NCI-H524 (cell line): ENCODE measurements around the gene EEF1A2.
A peak's percentile ranks its signal among the peaks of the same experiment; 100 is the strongest.

Source experiments
- DNase-seq, 2 experiments: peaks; one replicate each; lab custom pipeline; 2025; lab: John Stamatoyannopoulos, UW

EEF1A2 gene

DNA sequence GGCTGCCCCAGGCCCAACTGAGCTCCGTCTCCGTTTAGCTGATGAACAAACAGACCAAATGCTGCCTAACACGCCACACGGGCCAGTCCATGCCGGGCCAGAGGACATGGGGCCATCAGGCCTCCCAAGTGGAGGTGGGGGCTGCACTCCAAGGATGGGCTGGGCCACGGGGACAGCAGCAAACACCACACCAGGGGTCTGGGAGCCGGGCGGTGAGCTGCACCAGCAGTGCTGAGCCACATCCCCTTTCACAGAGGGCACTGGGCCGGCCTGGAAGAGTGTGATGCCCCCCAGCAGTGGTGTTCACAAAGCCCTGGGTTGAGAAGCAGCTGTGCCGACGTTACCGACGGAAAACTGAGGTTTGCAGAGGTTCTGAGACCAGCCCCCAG lies 29.2 kb downstream of the EEF1A2 start:
- no peak for DNase-seq

DNA sequence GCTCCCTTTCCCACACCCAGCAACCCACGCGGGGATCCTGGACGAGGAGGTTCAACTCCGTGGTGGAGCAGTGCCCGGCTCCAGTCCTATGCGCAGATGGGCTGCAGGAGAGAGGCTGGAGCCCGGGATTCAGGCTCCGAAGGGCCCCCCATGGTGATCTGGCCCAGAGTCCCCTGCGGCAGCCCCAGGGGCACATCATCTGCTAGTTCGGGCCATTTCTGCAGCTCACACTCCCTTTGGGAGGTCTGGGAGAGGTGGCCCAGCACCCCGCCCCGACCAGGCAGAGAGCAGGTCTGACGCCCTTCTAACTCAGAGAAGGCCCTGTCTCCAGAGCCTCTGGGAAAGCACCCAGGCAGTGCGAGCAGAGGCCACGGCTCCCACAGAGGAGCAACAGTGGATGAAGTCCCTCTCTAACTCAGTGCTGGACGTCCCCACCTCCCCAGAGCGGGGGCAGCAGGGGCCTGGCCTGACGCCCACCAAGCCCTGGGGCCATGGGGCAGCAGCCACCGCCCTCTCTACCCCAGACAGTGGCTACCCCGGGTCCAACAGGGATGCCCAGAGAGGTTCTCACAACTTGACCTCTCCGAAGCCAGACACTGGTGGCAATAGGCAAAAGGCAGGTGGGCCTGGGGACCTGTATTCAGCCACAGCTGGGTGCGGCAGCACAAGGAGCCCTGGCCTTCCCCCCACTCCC lies 29.7 kb downstream of the EEF1A2 start:
- DNase-seq, result no peak

DNA sequence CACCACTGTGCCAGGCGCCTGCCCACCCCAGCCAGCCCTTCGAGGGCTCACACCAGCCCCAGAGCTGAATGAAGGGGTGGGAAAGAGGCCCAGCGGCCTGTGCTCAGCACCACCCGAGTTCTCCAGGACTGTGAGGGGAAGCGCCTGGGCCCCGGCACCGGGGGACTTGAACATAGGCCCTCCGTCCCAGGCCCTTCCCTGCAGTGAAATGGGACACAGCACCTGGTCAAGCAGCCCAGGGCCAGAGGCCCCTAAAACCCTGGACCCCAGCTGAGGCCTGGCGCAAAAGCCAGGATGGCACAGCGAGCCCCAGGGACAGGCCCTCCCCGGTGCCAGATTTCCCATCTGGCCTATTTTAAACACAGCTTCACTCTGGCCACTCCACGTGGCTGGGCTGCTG lies 30.5 kb downstream of the EEF1A2 start:
- peak in 1 of 2 experiments; percentile 29 for DNase-seq

DNA sequence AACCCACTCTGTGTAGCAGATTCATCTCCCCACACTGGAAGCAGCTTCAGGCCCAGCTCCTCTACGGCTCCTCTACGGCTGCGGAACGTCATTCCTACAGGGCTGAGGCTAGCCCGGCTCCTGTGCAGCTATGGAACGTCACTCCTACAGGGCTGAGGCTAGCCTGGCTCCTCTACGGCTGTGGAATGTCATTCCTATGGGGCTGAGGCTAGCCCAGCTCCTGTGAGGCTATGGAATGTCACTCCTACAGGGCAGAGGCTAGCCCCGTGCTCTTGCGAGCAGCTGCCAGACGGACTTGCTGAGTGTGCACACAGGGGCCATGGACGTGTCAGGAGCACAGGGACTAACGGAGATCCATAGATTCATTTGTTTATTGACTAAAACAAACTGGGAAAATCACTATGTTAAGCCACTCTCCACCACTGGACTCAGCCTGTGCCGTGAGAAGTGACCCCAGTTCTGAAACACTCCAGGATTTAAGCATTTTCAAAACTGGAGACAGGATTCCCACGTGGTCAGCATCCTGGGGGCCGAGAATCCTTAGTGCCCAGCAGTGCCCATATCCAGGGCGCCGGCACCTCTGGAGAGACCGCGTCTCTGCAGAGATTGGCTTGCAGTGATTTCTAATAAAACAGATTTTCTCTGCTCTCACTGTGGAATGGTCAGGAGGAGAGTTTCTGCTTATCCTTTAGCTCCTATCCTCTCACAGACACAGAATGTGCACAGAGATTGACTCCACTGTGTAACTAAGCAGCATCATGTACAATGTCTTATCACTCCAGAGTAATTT lies 31.4 kb downstream of the EEF1A2 start:
- no peak for DNase-seq

DNA sequence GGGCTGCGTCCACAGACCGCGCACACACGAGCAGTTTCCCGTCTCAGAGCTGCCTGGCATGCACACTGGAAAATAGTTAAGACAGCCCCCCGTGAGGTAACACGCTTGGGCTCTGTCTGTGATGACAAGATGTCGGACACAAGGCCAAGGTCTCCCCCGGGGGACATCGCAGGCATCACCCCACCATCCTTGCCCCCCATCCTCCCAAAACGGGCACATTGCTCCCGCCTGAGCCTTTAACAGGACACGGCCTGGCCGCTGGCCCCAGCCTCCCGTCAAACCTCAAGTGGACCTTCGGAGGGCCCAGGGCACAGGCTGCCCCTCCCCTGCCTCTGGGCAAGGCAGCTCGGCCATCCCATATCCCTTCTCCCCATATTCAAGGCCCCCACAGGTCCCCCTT lies 32.0 kb downstream of the EEF1A2 start:
- no peak for DNase-seq

DNA sequence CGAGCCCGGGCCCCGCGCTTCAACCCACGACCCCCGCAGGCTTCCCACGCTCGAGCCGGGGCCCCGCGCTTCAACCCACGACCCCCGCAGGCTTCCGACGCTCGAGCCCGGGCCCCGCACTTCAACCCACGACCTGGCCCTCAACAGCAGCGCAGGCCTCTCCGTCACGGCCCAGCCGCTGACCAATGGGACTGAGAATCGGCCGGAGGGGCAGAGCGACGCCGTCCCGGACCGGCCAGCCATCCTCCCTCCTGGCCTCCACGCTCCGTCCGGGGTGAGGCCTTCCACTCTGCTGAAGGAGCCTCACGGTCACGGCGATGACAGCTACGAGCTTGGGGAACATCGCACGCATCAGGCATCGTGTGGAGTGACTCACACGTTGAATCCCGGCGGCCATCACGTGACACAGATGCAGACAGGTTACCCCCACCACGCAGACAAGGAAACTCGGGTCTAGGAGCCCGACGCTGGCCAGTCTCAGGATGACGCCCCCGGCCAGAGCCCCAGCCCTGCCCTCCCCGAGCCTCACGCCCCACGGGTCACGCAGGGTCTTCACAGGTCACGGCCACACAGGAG lies 32.5 kb downstream of the EEF1A2 start:
- no peak for DNase-seq

DNA sequence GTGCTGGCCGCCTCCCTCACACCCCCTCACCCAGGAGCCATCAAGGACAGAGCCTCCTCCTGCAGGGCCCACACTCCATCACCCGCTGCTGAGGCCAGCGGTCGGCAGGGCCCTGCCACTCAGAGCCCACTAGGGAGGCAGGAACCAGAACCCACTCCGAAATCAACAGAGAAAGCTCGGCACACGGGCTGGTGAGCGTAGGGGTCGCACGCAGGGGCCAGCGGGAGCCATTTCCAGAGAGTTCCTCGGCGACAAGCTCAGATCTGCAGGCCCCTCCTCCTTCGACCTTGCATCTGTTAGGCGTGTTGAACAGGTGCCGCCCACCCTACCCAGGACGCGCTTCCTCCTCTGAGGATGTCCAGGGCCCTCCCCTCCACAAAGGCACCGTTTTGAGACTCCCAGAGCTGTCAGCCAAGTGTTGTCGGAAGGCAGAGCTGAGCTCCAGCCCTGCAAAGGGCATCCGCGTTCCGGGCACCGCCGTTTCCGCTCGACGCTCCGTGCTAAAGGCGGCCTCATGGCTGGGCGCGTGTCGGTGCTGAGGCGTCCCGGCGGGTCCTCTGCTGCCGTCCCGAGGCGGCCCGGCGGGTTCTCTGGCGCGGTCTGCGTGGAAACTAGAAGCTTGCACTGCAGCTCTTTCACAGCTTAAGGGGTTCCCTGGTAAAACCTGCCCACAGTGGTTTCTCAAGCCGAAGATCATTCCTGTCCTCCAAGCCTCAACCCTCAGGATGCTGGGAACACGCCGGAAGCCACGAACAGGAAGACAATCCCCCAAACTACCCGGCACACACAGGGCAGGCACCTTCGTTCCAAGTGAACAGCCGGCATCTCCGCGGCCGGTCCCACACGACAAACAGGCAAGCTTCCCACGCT lies 33.3 kb downstream of the EEF1A2 start:
- DNase-seq, result no peak

DNA sequence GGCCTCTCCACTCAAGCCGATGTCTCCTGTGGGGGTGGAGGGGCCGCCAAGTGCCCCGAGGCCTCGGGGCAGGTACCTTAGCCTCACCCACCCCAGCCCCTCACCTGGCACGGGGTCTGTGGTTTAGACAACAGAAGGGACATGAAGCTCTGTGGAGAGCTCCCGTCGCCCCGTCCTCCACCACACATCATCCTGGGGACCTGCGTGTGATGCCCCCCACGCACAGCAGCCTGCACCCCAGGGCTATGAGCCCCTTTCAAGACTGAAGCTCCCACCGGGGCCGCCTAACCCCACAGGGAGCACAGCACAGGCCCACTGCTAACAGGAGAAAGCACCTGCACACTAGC lies 34.6 kb downstream of the EEF1A2 start:
- no peak for DNase-seq

DNA sequence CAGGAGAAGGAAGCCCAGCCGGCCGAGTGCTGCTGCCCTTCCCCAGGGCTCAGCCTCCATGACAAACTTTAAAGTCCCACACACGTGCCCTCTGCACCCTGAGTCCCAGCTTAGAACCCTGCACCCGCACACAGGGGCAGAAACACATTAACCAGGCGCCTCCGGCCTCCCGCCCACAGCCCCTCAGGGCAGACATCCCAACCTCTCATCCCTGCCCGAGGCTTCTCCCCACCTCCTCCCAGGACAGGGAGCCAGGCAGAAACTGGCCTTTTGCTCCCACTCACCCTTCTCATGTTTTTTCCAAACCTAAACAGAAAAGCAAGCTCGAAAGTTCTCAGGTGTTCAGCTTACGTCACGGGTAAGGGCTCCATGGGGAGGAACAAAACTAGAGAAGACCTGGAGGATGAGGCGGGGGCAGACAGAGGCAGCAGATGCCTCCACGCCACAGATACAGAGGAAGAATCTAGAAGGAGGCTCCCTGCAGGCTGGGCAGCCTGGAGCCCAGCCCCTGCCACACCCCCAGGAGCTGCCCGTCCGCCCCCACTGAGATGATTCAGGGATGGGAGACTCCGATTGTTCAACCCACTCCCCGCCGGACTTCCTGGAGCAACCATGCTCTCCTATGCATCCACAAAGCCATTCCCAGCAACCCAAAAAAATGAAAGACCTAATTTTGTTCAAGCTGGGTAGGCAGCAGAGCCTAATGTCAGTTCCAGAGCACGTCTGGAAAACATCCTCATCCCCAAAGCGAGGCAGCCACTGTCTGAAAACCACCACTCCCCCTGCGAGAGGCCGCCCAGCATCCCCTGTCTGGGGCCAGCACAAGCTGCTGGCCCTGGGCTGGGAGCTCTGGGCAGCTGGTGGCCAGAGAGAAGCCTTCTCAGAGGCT lies 35.2 kb downstream of the EEF1A2 start:
- DNase-seq, result no peak

DNA sequence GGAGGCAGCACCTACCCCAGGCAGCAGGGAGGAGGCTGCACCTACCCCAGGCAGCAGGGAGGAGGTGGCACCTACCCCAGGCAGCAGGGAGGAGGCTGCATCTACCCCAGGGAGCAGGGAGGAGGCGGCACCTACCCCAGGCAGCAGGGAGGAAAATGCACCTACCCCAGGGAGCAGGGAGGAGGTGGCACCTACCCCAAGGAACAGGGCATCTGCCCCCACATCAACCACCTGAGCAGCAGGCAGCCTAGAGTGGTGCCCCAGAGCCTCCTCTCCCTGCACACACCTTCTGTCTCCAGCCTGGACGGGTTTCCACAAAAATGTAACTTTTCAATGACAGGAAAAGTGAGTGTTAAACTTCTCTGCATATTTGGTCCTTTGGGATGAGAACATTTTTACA lies 36.6 kb downstream of the EEF1A2 start:
- DNase-seq, result no peak

DNA sequence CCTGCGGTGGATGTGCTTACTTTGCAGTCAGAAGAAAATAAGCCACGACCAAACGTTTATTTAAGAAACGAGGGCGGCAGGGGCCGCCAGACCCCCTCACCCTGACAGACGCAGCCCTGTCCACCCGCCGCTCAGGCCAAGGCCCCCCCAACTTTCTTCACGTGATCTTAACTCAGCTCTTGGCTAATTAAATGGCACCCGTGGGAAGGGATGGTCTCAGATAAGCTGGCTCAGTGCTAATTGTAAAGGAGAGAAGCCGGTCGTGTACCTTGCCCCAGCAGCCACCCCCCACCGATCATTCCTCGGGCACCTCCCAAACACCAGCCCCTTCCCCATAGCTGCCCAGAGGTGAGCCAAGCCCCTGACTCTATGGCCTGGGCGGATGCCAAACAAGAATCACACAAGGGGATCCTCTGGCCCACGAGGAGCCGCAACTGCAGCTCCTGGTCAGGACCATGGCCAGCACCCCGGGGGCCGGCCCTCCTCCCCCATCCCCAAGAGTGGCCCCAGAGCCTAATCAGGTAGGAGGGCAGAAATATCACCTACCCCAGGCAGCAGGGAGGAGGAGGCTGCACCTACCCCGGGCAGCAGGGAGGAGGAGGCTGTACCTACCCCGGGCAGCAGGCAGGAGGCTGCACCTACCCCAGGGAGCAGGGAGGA lies 37.6 kb downstream of the EEF1A2 start:
- DNase-seq, result no peak

DNA sequence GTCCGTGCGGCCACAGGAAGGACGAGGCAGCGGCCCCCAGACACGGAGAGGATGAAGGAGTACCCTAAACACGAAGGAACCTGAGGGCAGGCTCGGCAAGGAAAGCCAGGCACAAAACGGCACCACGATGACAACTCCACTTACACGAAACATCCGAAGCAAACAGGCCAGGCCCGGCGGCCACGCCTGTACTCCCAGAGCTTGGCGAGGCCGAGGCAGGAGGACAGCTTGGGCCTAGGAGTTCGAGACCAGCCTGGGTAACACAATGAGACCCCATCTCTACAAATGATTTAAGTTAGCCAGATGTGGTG lies 39.9 kb downstream of the EEF1A2 start:
- no peak for DNase-seq

DNA sequence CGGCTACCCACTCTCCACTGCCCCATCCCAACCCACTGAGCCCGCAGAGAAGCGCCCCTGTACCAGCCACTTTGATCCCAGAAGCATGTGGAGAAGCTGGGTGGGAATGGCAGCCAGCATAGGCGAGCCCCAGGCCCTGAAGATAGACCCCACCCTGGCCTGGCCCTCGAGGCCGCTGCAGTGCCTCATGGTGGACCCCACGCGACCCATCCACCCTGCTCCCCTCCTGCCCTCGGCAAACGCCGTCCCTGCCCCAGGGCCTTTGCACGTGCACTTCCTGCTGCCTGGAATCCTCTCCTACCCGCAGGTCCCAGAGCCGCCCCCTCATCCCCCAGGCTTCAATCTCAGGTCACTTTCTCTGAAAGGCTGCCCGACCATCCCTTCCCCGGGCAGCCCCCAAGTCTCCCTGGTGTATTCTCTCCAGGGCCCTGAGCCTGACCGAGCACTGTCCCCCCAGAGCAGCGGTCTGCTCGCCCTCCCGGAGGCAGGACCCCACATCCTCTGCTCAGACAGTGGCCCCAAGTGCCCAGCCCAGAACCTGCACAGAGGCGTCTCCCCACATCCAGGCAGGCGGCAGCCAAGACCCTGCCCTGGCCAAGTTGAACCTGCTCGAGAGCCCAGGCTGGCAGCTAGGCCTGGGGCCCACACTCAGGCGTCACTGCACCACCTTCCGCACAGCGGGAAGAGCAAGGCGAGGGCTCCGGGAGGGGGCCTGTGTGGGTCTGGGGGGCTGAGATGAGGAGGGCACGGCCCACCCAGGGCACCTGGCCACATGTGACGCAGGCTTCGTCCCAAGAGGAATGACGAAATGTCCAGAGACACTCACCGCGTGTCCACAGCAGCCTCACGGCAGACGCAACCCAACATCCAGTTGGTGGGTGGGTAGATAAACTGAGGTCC lies 40.5 kb downstream of the EEF1A2 start:
- no peak for DNase-seq

DNA sequence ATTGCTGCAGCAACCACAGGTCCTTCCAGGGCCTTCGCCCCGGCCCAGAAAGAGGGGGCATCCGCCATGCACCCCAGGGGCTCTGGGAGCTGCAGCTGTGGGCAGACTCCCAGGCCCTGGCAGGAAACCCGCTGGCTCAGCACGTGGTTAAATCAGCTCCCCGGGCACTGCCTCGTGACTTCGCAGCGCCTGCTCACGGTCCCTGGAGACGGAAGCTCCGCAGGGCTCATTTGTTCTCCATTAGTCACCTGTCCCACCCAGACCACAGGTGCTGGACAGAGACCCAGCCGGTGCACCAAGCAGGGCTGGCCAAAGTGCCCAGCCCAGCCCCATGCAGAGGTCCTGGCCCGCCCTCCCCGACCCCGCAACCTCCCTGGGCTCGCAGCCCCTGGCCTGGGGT lies 41.1 kb downstream of the EEF1A2 start:
- DNase-seq, result peak in 1 of 2 experiments; percentile 27

DNA sequence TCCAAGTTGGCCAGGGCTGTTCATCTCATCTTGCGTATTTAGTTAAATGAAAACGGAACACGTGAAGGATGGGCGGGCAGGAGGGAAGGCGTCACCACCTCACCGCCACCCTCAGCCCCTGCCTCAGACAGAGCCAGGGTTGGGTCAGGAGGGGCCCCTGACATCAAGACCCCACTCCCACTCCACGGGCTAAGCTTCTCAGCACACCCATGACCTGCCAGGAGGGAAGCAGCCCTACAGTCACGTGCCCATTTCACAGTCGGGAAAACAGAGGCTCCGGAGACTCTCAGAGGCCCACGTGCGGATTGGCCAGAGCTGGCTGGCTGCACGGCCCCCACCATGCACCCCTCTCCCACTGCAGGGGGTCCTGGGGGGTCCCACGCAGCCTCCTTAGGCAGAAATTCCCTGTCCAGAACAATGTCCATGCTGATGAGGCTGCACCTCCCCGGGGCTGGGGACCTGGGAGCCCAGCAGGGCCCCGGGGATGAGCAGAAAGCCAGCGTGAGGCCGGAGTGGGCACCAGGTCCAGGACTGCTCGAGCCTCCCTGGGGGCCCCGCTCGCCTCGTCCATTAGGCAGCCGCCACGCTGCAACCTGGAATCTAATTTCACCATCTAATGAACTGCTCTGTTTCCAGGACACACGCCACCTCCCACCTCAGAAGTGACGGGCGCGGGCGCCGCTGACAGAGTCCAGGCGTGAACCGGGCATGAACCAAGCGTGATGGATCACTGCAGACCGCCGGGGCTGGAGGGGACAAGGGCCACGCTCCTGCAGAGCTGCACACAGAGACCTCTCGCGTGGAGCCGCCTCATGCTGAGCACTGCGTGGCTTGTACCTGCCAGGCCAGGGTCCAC lies 42.2 kb downstream of the EEF1A2 start:
- DNase-seq, result no peak

DNA sequence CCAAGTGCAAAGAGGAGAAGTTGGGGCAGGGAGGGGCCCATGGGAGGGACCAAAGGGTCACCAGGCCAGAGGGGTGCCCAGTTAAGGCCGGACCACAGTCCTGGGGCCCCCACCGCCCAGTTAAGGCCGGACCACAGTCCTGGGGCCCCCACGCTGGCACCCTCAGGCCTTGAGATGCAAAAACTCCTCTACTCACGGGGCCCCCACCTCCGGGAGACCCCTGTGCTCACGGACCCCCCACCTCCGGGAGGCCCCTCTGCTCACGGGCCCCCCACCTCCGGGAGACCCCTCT lies 43.4 kb downstream of the EEF1A2 start:
- DNase-seq, result no peak

DNA sequence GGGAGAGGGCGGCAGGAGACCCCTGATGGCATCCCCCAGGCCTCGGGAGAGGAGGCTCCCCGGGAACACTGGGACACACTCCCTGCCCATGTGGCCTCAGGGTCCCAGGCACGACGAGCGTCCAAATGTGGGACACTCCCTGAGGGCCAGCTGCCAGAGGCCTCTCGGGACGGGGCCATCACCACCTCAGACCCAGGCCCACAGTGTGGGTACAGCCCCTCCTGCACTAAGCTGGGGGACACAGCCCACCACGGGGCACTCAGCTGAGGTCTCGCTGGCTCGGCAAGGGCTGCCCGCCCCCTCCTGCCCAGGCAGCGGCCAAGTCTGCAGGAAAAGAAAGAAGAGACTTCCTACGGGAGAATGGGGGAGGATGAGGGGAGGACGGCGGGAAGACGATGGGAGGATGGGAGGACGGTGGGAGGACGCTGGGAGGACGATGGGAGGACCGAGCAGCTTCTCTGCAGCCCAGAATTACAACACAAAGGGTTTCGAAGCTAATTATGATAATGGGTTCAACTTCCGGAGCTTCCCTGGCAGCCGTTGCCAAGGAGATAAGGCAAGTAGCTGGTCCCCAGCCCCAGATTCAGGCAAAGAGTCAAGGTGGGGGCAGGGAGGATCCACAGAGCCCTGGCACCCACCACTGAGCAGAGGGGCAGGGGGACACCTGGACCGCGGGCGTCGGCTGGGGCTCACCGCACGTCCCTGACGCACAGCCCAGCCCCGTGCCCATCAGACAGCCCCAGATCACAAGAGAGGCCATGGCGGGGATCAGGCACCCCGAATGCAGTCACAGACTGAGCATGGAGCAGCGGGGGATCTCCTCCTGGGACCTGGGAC lies 43.9 kb downstream of the EEF1A2 start:
- DNase-seq, result peak; percentile 55 to 80

DNA sequence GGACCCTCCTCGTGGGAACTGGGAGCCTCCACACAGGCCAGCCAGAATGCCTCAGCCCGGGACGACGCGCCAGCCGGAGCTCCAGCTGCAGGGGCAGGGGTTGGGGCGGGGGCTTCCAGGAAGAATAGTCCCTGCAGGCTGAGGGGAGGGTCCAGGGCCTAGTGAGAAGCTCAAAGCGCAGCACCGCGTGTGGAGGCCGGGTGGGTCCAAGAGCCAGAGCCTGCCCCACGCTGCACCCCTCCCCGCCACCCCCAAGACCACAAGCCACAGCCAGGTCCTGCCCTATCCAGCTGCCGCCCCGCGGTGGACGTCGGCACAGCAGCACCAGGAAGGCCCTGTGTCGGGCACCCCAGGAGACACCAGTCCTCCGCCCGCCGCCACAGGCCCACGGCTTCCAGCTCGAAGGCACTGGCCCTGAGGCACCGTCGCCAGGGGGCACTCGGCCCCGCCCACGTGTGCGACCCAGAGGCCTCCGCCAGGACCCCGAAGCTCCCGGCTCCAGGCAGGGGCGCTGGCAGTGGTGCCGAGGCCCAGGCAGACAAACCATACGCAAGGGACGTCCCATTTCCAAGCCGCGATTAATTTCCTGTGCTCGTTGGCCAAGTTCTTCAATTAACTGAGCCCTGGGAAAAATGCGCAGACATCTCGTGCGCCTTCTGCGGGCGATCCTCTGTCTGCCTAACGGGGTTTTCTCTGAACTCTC lies 45.9 kb downstream of the EEF1A2 start:
- DNase-seq, result no peak
